GM12878 (cell line): ENCODE results near the gene CNTN6. TPM values are rescaled to one million over a fixed set of nuclear protein-coding genes. Genes with fewer than 3 reads are reported as not detected.

Source experiments
- ATAC-seq: fragments of 200-7000 bp; cut with Tn5 transposase; 3 replicates; pipeline ENCODE4 v1.9.1; 2020; ENCODE audit warnings: mild to moderate bottlenecking, moderate library complexity
- BruUV-seq: library from RNA; stranded (reverse); fragments of 400-500 nt; replicated peaks from 2 replicates; lab custom pipeline; 2021; lab: Mats Ljungman, UMichigan
- CTCF ChIA-PET: fragments of 300-600 bp; sonication (Branson Sonifier 250); formaldehyde crosslinking; extraction: SDS; loops from one replicate; lab custom pipeline; 2021; ENCODE audit warnings: inconsistent platforms; lab: Yijun Ruan, JAX
- POLR2A ChIA-PET: fragments of 350-600 bp; formaldehyde crosslinking; extraction: SDS; loops from one replicate; lab custom pipeline; 2021; ENCODE audit warnings: inconsistent platforms; lab: Charles Lee
- RAD21 ChIA-PET: fragments of 300-600 bp; sonication (Branson Sonifier 250); formaldehyde crosslinking; loops from one replicate; lab custom pipeline; 2023; ENCODE audit warnings: antibody characterized with exemption; ENCODE audit not compliant: unreplicated experiment; lab: Charles Lee
- SMC1A ChIA-PET: fragments of 300-600 bp; sonication (Branson Sonifier 250); formaldehyde crosslinking; loops from one replicate; lab custom pipeline; 2023; ENCODE audit not compliant: unreplicated experiment, uncharacterized antibody; lab: Charles Lee
- DNase-seq: peaks from one replicate; pipeline ENCODE4 v3.0.0-alpha.2; 2011; ENCODE audit warnings: low read depth, low spot score
- FAIRE-seq: peaks from 3 replicates; lab custom pipeline; 2011; peaks lifted over from hg19 to GRCh38; lab: Jason Lieb, UNC
- H2AFZ ChIP-seq: 2 replicates; pipeline ENCODE4 v1.6.0; 2011; ENCODE audit warnings: low read depth, low read length, control low read depth; ENCODE audit not compliant: control insufficient read depth
- H3K27ac ChIP-seq: 2 replicates; pipeline ENCODE4 v1.5.1; 2011; ENCODE audit warnings: control low read depth; ENCODE audit not compliant: control insufficient read depth, insufficient read depth
- H3K27me3 ChIP-seq, 2 experiments: replicated peaks in 1 of 2; 2 replicates each; pipeline versions ENCODE4 v1.6.0 to v1.6.1; 2011; ENCODE audit warnings: low read length in 1 of 2; ENCODE audit not compliant: control insufficient read depth in 2 of 2, insufficient read depth in 2 of 2
- H3K36me3 ChIP-seq, 2 experiments: 2 replicates each; pipeline ENCODE4 v1.5.1; 2011; ENCODE audit warnings: low read length in 1 of 2; ENCODE audit not compliant: control insufficient read depth in 2 of 2, insufficient read depth in 2 of 2
- H3K4me1 ChIP-seq: 2 replicates; pipeline ENCODE4 v1.6.1; 2011; ENCODE audit warnings: mild to moderate bottlenecking, low read length, moderate library complexity, mixed read lengths; ENCODE audit not compliant: control insufficient read depth, insufficient read depth
- H3K4me2 ChIP-seq: 2 replicates; pipeline ENCODE4 v1.6.0; 2011; ENCODE audit warnings: control low read depth; ENCODE audit not compliant: control insufficient read depth, insufficient read depth
- H3K4me3 ChIP-seq: fragments of 200-600 bp; sonication (generic); 2 replicates; pipeline ENCODE4 v1.5.1; 2016
- H3K79me2 ChIP-seq: 2 replicates; pipeline ENCODE4 v1.6.0; 2011; ENCODE audit warnings: low read length; ENCODE audit not compliant: control insufficient read depth, insufficient read depth
- H3K9ac ChIP-seq: 2 replicates; pipeline ENCODE4 v1.8.0; 2011; ENCODE audit warnings: low read length, control low read depth, mixed read lengths; ENCODE audit not compliant: control insufficient read depth, insufficient read depth
- H3K9me3 ChIP-seq: replicated peaks from 3 replicates; pipeline ENCODE4 v1.5.1; 2011; ENCODE audit warnings: mild to moderate bottlenecking, low read length; ENCODE audit not compliant: control insufficient read depth, insufficient read depth
- H4K20me1 ChIP-seq: 2 replicates; pipeline ENCODE4 v1.6.0; 2011; ENCODE audit not compliant: control insufficient read depth, insufficient read depth
- BACH1 ChIP-seq: fragments of 450-650 bp; IDR thresholded peaks from 2 replicates; pipeline ENCODE4 v1.6.1; 2017; ENCODE audit warnings: mild to moderate bottlenecking, borderline replicate concordance
- CEBPB ChIP-seq, 2 experiments: fragments of 150-350 bp in 1 of 2; IDR thresholded peaks; 2 replicates each; pipeline ENCODE4 v1.6.1; 2012 to 2014; ENCODE audit warnings: low read depth in 2 of 2, low read length in 2 of 2, borderline replicate concordance in 1 of 2, inconsistent platforms in 1 of 2
- FOXK2 ChIP-seq: fragments of 450-650 bp; IDR thresholded peaks from 2 replicates; pipeline ENCODE4 v1.6.1; 2017; ENCODE audit warnings: mild to moderate bottlenecking, moderate library complexity
- GATAD2B ChIP-seq: fragments of 450-650 bp; conservative IDR thresholded peaks from 2 replicates; pipeline ENCODE4 v1.6.1; 2017; ENCODE audit warnings: low read depth, mild to moderate bottlenecking, moderate library complexity
- HDAC6 ChIP-seq: fragments of 200-600 bp; sonication (generic); IDR thresholded peaks from one replicate; pipeline ENCODE4 v1.8.0; 2017; ENCODE audit warnings: antibody characterized with exemption; ENCODE audit not compliant: unreplicated experiment
- KLF5 ChIP-seq: fragments of 450-650 bp; IDR thresholded peaks from 2 replicates; pipeline ENCODE4 v1.6.1; 2014; ENCODE audit warnings: mild to moderate bottlenecking; ENCODE audit not compliant: partially characterized antibody
- NFIC ChIP-seq: IDR thresholded peaks from 2 replicates; pipeline ENCODE4 v1.6.1; 2012; ENCODE audit warnings: low read depth, mild to moderate bottlenecking, inconsistent platforms, low read length, moderate library complexity
- NRF1 ChIP-seq: conservative IDR thresholded peaks from 2 replicates; pipeline ENCODE4 v1.6.1; 2011; ENCODE audit warnings: mild to moderate bottlenecking, low read depth, low read length, improper control_type of control experiment
- SMARCA5 ChIP-seq: fragments of 450-650 bp; IDR thresholded peaks from 2 replicates; pipeline ENCODE4 v1.6.1; 2017; ENCODE audit warnings: mild to moderate bottlenecking
- SRF ChIP-seq, 2 experiments: IDR thresholded peaks; 2 replicates each; pipeline ENCODE4 v1.6.1; 2011; ENCODE audit warnings: low read depth in 2 of 2, low read length in 2 of 2, mild to moderate bottlenecking in 1 of 2, moderate library complexity in 1 of 2
- TCF7 ChIP-seq: IDR thresholded peaks from 2 replicates; pipeline ENCODE4 v1.6.1; 2014; ENCODE audit warnings: antibody characterized with exemption, borderline replicate concordance
- WGBS: methylation state at CpG from one replicate; pipeline ENCODE4 v1.1.6; 2016; ENCODE audit warnings: low lambda C conversion rate; ENCODE audit not compliant: insufficient replicate concordance, insufficient coverage; ENCODE audit errors: missing lambda C conversion rate; 5-methylcytosine and 5-hydroxymethylcytosine counted together
- in situ Hi-C: fragments of 300-500 bp; cut with MboI; formaldehyde crosslinking; loops from 9 replicates; pipeline ENCODE4 v1.14.3; 2018; ENCODE audit warnings: mixed read lengths
- intact Hi-C: fragments of 100-400 bp; cut with micrococcal nuclease; formaldehyde crosslinking; loops from one replicate; pipeline ENCODE4 v1.14.2; 2022; ENCODE audit not compliant: unreplicated experiment
- polyA plus RNA-seq, 11 experiments: library from polyadenylated mRNA; depleted of rRNA in 4 of 11; unstranded in 6 of 11; stranded (reverse) in 5 of 11; fragments of >200 nt; fragmentation: Nextera tagmentation in 4 of 11; fragmentation: Illumina TruSeq in 1 of 11; extraction: Ambion mirVana in 4 of 11; extraction: Trizol in 1 of 11; gene quantifications; 1 replicate in 1 of 11; 2 replicates in 10 of 11; pipeline versions ENCODE4 v1.2.1 to v1.2.3, GENCODE V29; 2011 to 2016; ENCODE audit warnings: inconsistent platforms in 2 of 11, missing spikeins in 2 of 11, low read depth in 1 of 11
- total RNA-seq, 4 experiments: library from RNA; depleted of rRNA in 3 of 4; stranded (reverse); fragments of >200 nt in 3 of 4; fragmentation: Illumina TruSeq in 1 of 4; extraction: Trizol in 1 of 4; gene quantifications; 2 replicates each; pipeline versions ENCODE4 v1.2.1 to v1.2.3, GENCODE V29; 2013 to 2021
- TF ChIP-seq, protein P1 (sequence below): IDR thresholded peaks from 2 replicates; pipeline ENCODE4 v1.6.1; 2011; ENCODE audit warnings: mild to moderate bottlenecking, low read depth, low read length, moderate library complexity; ENCODE audit not compliant: insufficient replicate concordance
- TF ChIP-seq, protein P2 (sequence below): IDR thresholded peaks from 2 replicates; pipeline ENCODE4 v1.6.1; 2012; ENCODE audit warnings: low read depth, low read length, improper control_type of control experiment
- TF ChIP-seq, protein P3 (sequence below): IDR thresholded peaks from 2 replicates; pipeline ENCODE4 v1.6.1; 2012; ENCODE audit warnings: low read depth, low read length, improper control_type of control experiment
- TF ChIP-seq, protein P4 (sequence below): fragments of 450-650 bp; IDR thresholded peaks from 2 replicates; pipeline ENCODE4 v1.6.1; 2016; ENCODE audit warnings: mild to moderate bottlenecking, moderate library complexity, borderline replicate concordance

Gene CNTN6
- total and polyA plus RNA-seq, 10 of the 15 experiments (the other 5 are each of a cell fraction or from before 2014, with no cell fraction given), result not detected

DNA sequence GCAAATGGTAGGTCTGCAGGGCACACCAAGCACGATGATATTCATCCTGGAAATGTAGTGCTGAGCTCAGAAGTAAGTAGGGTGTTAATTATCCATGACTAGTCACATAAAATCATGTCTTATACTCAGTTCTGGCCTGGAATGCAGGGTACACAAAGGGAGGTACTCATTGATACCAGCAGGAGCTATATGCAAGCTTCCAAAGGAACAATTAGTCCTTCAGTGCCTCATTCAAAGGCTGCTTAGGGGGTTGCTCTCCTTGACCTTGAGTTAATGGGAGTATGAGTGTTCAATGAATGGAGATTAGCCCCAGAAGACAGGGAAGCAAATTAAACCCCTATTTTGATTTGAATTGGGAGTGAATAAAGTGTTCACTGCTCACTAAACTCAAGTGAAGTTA lies 38.3 kb downstream of the CNTN6 start:
- no peak overlapping the region for H3K4me2 ChIP-seq
- ChIA-PET CTCF (no interaction called here), RAD21 (no interaction called here), SMC1A (no interaction called here), POLR2A (no interaction called here)
- 7% methylated on average over 1 of the region's 1 CpG for WGBS
- H3K9me3 ChIP-seq, result no peaks in the 10 kb centered on the region
- FAIRE-seq (no peak), ATAC-seq (no peak), DNase-seq (no peak)
- no peak overlapping the region for H3K27ac ChIP-seq
- H4K20me1 ChIP-seq, result no peaks in the 10 kb centered on the region
- in situ Hi-C loops, result no loop called here
- H3K9ac ChIP-seq, result no peak overlapping the region
- no peaks in the 10 kb centered on the region for H3K4me1 ChIP-seq
- no peak overlapping the region for H2AFZ ChIP-seq
- TF ChIP-seq TCF7, result no peak
- TF ChIP-seq NRF1, result no peak
- no peak for TF ChIP-seq SRF (IDR thresholded peaks at IDR 0.05; ENCODE audit: low read depth in 2 of 2, low read length in 2 of 2)
- TF ChIP-seq, protein P1, sequence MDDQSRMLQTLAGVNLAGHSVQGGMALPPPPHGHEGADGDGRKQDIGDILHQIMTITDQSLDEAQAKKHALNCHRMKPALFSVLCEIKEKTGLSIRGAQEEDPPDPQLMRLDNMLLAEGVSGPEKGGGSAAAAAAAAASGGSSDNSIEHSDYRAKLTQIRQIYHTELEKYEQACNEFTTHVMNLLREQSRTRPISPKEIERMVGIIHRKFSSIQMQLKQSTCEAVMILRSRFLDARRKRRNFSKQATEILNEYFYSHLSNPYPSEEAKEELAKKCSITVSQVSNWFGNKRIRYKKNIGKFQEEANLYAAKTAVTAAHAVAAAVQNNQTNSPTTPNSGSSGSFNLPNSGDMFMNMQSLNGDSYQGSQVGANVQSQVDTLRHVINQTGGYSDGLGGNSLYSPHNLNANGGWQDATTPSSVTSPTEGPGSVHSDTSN, result no peak
- no peak for TF ChIP-seq CEBPB (IDR thresholded peaks at IDR 0.05; ENCODE audit: borderline replicate concordance in 1 of 2, low read depth in 2 of 2, low read length in 2 of 2)
- no peak for TF ChIP-seq HDAC6
- TF ChIP-seq NFIC, result no peak
- TF ChIP-seq BACH1, result no peak
- TF ChIP-seq, protein P2, sequence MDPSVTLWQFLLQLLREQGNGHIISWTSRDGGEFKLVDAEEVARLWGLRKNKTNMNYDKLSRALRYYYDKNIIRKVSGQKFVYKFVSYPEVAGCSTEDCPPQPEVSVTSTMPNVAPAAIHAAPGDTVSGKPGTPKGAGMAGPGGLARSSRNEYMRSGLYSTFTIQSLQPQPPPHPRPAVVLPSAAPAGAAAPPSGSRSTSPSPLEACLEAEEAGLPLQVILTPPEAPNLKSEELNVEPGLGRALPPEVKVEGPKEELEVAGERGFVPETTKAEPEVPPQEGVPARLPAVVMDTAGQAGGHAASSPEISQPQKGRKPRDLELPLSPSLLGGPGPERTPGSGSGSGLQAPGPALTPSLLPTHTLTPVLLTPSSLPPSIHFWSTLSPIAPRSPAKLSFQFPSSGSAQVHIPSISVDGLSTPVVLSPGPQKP, result no peak
- no peak for TF ChIP-seq KLF5
- TF ChIP-seq FOXK2, result no peak
- TF ChIP-seq, protein P3, sequence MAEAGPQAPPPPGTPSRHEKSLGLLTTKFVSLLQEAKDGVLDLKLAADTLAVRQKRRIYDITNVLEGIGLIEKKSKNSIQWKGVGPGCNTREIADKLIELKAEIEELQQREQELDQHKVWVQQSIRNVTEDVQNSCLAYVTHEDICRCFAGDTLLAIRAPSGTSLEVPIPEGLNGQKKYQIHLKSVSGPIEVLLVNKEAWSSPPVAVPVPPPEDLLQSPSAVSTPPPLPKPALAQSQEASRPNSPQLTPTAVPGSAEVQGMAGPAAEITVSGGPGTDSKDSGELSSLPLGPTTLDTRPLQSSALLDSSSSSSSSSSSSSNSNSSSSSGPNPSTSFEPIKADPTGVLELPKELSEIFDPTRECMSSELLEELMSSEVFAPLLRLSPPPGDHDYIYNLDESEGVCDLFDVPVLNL, result no peak
- TF ChIP-seq GATAD2B, result no peak
- TF ChIP-seq, protein P4, sequence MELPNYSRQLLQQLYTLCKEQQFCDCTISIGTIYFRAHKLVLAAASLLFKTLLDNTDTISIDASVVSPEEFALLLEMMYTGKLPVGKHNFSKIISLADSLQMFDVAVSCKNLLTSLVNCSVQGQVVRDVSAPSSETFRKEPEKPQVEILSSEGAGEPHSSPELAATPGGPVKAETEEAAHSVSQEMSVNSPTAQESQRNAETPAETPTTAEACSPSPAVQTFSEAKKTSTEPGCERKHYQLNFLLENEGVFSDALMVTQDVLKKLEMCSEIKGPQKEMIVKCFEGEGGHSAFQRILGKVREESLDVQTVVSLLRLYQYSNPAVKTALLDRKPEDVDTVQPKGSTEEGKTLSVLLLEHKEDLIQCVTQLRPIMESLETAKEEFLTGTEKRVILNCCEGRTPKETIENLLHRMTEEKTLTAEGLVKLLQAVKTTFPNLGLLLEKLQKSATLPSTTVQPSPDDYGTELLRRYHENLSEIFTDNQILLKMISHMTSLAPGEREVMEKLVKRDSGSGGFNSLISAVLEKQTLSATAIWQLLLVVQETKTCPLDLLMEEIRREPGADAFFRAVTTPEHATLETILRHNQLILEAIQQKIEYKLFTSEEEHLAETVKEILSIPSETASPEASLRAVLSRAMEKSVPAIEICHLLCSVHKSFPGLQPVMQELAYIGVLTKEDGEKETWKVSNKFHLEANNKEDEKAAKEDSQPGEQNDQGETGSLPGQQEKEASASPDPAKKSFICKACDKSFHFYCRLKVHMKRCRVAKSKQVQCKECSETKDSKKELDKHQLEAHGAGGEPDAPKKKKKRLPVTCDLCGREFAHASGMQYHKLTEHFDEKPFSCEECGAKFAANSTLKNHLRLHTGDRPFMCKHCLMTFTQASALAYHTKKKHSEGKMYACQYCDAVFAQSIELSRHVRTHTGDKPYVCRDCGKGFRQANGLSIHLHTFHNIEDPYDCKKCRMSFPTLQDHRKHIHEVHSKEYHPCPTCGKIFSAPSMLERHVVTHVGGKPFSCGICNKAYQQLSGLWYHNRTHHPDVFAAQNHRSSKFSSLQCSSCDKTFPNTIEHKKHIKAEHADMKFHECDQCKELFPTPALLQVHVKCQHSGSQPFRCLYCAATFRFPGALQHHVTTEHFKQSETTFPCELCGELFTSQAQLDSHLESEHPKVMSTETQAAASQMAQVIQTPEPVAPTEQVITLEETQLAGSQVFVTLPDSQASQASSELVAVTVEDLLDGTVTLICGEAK, result no peak
- TF ChIP-seq SMARCA5, result no peak
- H3K79me2 ChIP-seq, result no peaks in the 10 kb centered on the region
- intact Hi-C loops, result no loop called here
- no TSS peak for BruUV-seq
- no peaks in the 10 kb centered on the region for H3K27me3 ChIP-seq
- H3K36me3 ChIP-seq, result no peaks in the 10 kb centered on the region
- H3K4me3 ChIP-seq, result no peak overlapping the region
